LNCAP (cell line): ENCODE data around the gene B4GALT3.

Source experiments
- CTCF ChIP-seq: fragments of 450-650 bp; IDR thresholded peaks from 2 replicates; pipeline ENCODE4 v1.5.1; 2017; ENCODE audit warnings: mild to moderate bottlenecking

Gene B4GALT3

GRCh38 chr1:161171191-161171590 lies 6.1 kb downstream of the B4GALT3 start:
- TF ChIP-seq CTCF, result no peak; the same call in 1 of the 2 replicates

- no peak for TF ChIP-seq CTCF
Measured at GRCh38 chr1:161168906-161169305, 8.4 kb downstream of the B4GALT3 start.

- TF ChIP-seq CTCF, result no peak
Measured at GRCh38 chr1:161166669-161167548, 10.4 kb downstream of the B4GALT3 start.

- peak; percentile 54; the same call in 1 of the 2 replicates for TF ChIP-seq CTCF
Measured at GRCh38 chr1:161165742-161166668, 11.3 kb downstream of the B4GALT3 start, which contains the start of gene PPOX. Gene PPOX, plus strand, starts transcription at chr1:161166426. Its CDS starts 422 bp downstream, at chr1:161166848.

- no peak for TF ChIP-seq CTCF
Measured at GRCh38 chr1:161164901-161165610, 12.3 kb downstream of the B4GALT3 start.

- TF ChIP-seq CTCF, result no peak
Measured at GRCh38 chr1:161163793-161164192, 13.5 kb downstream of the B4GALT3 start.

GRCh38 chr1:161162806-161163205 lies 14.5 kb downstream of the B4GALT3 start:
- TF ChIP-seq CTCF, result no peak
